Transverse colon (tissue), 4 donors: Measurements from ENCODE around the gene PDE10A. TPM values are rescaled to one million over a fixed set of nuclear protein-coding genes. Genes with fewer than 3 reads are reported as not detected.

ENCODE experiments used
- DNase-seq: peaks from one replicate; pipeline ENCODE4 v3.0.0-alpha.2; 2019
- H3K27ac ChIP-seq, 4 donors: fragments of 200-600 bp; sonication (generic); 2 replicates each; pipeline ENCODE4 v1.5.1; 2016 to 2018; ENCODE audit warnings: inconsistent platforms in 4 of 4
- H3K27me3 ChIP-seq: fragments of 200-600 bp; sonication (generic); 2 replicates; pipeline ENCODE4 v1.5.1; 2017; ENCODE audit warnings: inconsistent platforms
- H3K36me3 ChIP-seq, 4 donors: fragments of 200-600 bp; sonication (generic); 2 replicates each; pipeline ENCODE4 v1.5.1; 2017 to 2019; ENCODE audit warnings: inconsistent platforms in 4 of 4
- H3K4me1 ChIP-seq, 4 donors: fragments of 200-600 bp; sonication (generic); 2 replicates each; pipeline ENCODE4 v1.5.1; 2017 to 2020; ENCODE audit warnings: inconsistent platforms in 4 of 4
- H3K4me3 ChIP-seq, 4 donors: fragments of 200-600 bp; sonication (generic); 1 replicate in 1 of 4; 2 replicates in 3 of 4; pipeline versions ENCODE4 v1.5.1 to v1.6.1; 2017 to 2019; ENCODE audit warnings: inconsistent platforms in 4 of 4
- H3K9me3 ChIP-seq, 2 donors: fragments of 200-600 bp; sonication (generic); 2 replicates each; pipeline ENCODE4 v1.5.1; 2017 to 2019; ENCODE audit warnings: inconsistent platforms in 2 of 2
- CTCF ChIP-seq, 5 experiments: fragments of 200-600 bp in 3 of 5; fragments of 450-650 bp in 2 of 5; sonication (generic) in 3 of 5; IDR thresholded peaks; 1 replicate in 2 of 5; 2 replicates in 3 of 5; pipeline ENCODE4 v1.5.1; 2016 to 2017; ENCODE audit warnings: antibody characterized with exemption in 5 of 5, inconsistent platforms in 3 of 5, mild to moderate bottlenecking in 2 of 5, moderate library complexity in 1 of 5
- EP300 ChIP-seq: sonication (generic); formaldehyde crosslinking; IDR thresholded peaks from one replicate; pipeline ENCODE4 v1.6.1; 2017; ENCODE audit warnings: antibody characterized with exemption, low read depth
- POLR2A ChIP-seq: fragments of 450-650 bp; IDR thresholded peaks from one replicate; pipeline ENCODE4 v1.6.1; 2016; ENCODE audit warnings: antibody characterized with exemption, mild to moderate bottlenecking, moderate library complexity
- POLR2AphosphoS5 ChIP-seq, 3 donors: sonication (generic); formaldehyde crosslinking; IDR thresholded peaks; one replicate each; pipeline ENCODE4 v1.6.1; 2016; ENCODE audit warnings: antibody characterized with exemption in 3 of 3
- WGBS, 2 donors: methylation state at CpG; one replicate each; pipeline ENCODE4 v1.1.5; 2018; ENCODE audit warnings: low coverage in 1 of 2; 5-methylcytosine and 5-hydroxymethylcytosine counted together
- in situ Hi-C, 4 donors: fragments of 200-750 bp; cut with MboI; loops; one replicate each; pipeline versions ENCODE4 v1.15.0 to v1.15.1; 2017; ENCODE audit warnings: low sequenced_read_pairs in 3 of 4, low pct_ligation_motif_present in 1 of 4, low pct_unique_long_range_greater_than_20kb in 1 of 4
- intact Hi-C: fragments of 100-400 bp; cut with DNase I; formaldehyde crosslinking; loops from one replicate; pipeline ENCODE4 v1.15.1; 2023; ENCODE audit warnings: low total_unique reads
- total RNA-seq, 4 donors: library from RNA; depleted of rRNA; stranded (reverse); fragments of >200 nt; gene quantifications; one replicate each; pipeline ENCODE4 v1.1.0, GENCODE V29; 2016

Gene PDE10A
- total RNA-seq, 4 donors from 2014 or later, result 1.4 to 15.3 (median 4.3) TPM

- intact Hi-C loops, result no loop called here
- DNase-seq, result no peak
Observed at GRCh38 chr6:165628955-165629354, 34.1 kb downstream of the PDE10A start.

GRCh38 chr6:165627366-165627765 is 35.7 kb downstream of the PDE10A start:
- no peak overlapping the region for H3K27ac ChIP-seq
- no peaks in the 10 kb centered on the region for H3K9me3 ChIP-seq
- intact Hi-C loops (no loop called here), in situ Hi-C loops (no loop called here)
- H3K4me3 ChIP-seq, result no peak overlapping the region
- TF ChIP-seq EP300, result no peak
- no peak for TF ChIP-seq POLR2A
- no peak for TF ChIP-seq POLR2AphosphoS5 (IDR thresholded peaks at IDR 0.05)
- TF ChIP-seq CTCF (IDR thresholded peaks at IDR 0.05), result no peak
- no peaks in the 10 kb centered on the region for H3K4me1 ChIP-seq
- no peak for DNase-seq
- no peaks in the 10 kb centered on the region for H3K27me3 ChIP-seq
- 30 to 100% methylated on average over 2 to 4 of the region's 4 CpGs for whole genome bisulfite sequencing, 2 donors
- no peaks in the 10 kb centered on the region for H3K36me3 ChIP-seq

More at GRCh38 chr6:165628955-165629354, 34.1 kb downstream of the PDE10A start:
- no peaks in the 10 kb centered on the region for H3K4me1 ChIP-seq
- in situ Hi-C loops, result no loop called here
- no peaks in the 10 kb centered on the region for H3K9me3 ChIP-seq
- H3K4me3 ChIP-seq, result no peak overlapping the region
- no peak overlapping the region for H3K27ac ChIP-seq
- TF ChIP-seq POLR2AphosphoS5 (IDR thresholded peaks at IDR 0.05) (no peak), EP300 (no peak), CTCF (IDR thresholded peaks at IDR 0.05) (no peak), POLR2A (no peak)
- 84 to 89% methylated on average over 4 of the region's 4 CpGs for WGBS, 2 donors
- H3K36me3 ChIP-seq, result no peaks in the 10 kb centered on the region
- peaks cover 1% of the 10 kb centered on the region for H3K27me3 ChIP-seq

GRCh38 chr6:165626711-165627110 is 36.3 kb downstream of the PDE10A start:
- Histone ChIP-seq H3K4me3 (no peak overlapping the region), H3K36me3 (no peaks in the 10 kb centered on the region), H3K27me3 (no peaks in the 10 kb centered on the region), H3K9me3 (no peaks in the 10 kb centered on the region), H3K4me1 (no peaks in the 10 kb centered on the region), H3K27ac (no peak overlapping the region)
- DNase-seq, result no peak
- no peak for TF ChIP-seq POLR2AphosphoS5 (IDR thresholded peaks at IDR 0.05)
- TF ChIP-seq POLR2A, result no peak
- no peak for TF ChIP-seq CTCF (IDR thresholded peaks at IDR 0.05)
- TF ChIP-seq EP300, result no peak
- intact Hi-C loops, result no loop called here
- in situ Hi-C loops, result no loop called here
- WGBS, 2 donors, result 83% methylated on average over 2 to 6 of the region's 6 CpGs

- no peak for TF ChIP-seq POLR2AphosphoS5 (IDR thresholded peaks at IDR 0.05)
- TF ChIP-seq POLR2A, result no peak
- TF ChIP-seq EP300, result no peak
- no peak for TF ChIP-seq CTCF (IDR thresholded peaks at IDR 0.05)
- no peak overlapping the region for H3K4me3 ChIP-seq
- in situ Hi-C loops, result no loop called here
- H3K27me3 ChIP-seq, result no peaks in the 10 kb centered on the region
- no peak for DNase-seq
- H3K36me3 ChIP-seq, result no peaks in the 10 kb centered on the region
- intact Hi-C loops, result no loop called here
- H3K27ac ChIP-seq, result no peak overlapping the region
- 85 to 90% methylated on average over 3 to 6 of the region's 6 CpGs for WGBS, 2 donors
- H3K9me3 ChIP-seq, result no peaks in the 10 kb centered on the region
- no peaks in the 10 kb centered on the region for H3K4me1 ChIP-seq
Observed at GRCh38 chr6:165624871-165625639, 38.0 kb downstream of the PDE10A start.
